ENCODE data around the gene STX1B. TPM values are rescaled to one million over a fixed set of nuclear protein-coding genes. Genes with fewer than 3 reads are reported as not detected.
A peak's percentile ranks its signal among the peaks of the same experiment; 100 is the strongest.

Gene STX1B
- total and polyA plus RNA-seq, 4 donors, result 0.09 to 1.2 (median 0.51) TPM

- peaks cover 21 to 60% (median 48%) of the 10 kb centered on the region in 4 donors for H3K4me1 ChIP-seq (ENCODE audit: control insufficient read depth in 4 of 4, insufficient read depth in 4 of 4, low read length in 3 of 4)
- H3K36me3 ChIP-seq (ENCODE audit: control insufficient read depth in 4 of 4, insufficient read depth in 3 of 4, low read depth in 1 of 4, low read length in 3 of 4), result no peaks in the 10 kb centered on the region
- H3K27ac ChIP-seq (ENCODE audit: low read depth in 1 of 2, low read length in 2 of 2), result peak overlapping the region; percentile 91 to 92
- H3K4me3 ChIP-seq (ENCODE audit: low read depth in 1 of 3, low read length in 3 of 3), result no peak overlapping the region
- H3K27me3 ChIP-seq (ENCODE audit: control insufficient read depth in 4 of 4, insufficient read depth in 4 of 4, low read length in 3 of 4), result no peaks in the 10 kb centered on the region
- H3K9me3 ChIP-seq (ENCODE audit: control insufficient read depth in 4 of 4, low read length in 3 of 4), result no peaks in the 10 kb centered on the region
- TF ChIP-seq SP1 (IDR thresholded peaks at IDR 0.05) (no peak), NR2F2 (IDR thresholded peaks at IDR 0.05) (no peak), RAD21 (IDR thresholded peaks at IDR 0.05) (no peak), RXRA (IDR thresholded peaks at IDR 0.05) (no peak), HNF4G (IDR thresholded peaks at IDR 0.05) (no peak), TAF1 (conservative IDR thresholded peaks at IDR 0.05) (no peak)
- no peak for DNase-seq (ENCODE audit: low spot score)
- peak overlapping the region in 1 of 2 donors; percentile 17 for H3K9ac ChIP-seq (ENCODE audit: low read depth in 1 of 2, low read length in 2 of 2)
- 33% methylated on average over 1 of the region's 1 CpG for WGBS
Observed at GRCh38 chr16:30951193-30951592, 59.2 kb downstream of the STX1B start.

- H3K36me3 ChIP-seq (ENCODE audit: control insufficient read depth in 4 of 4, insufficient read depth in 3 of 4, low read depth in 1 of 4, low read length in 3 of 4), result no peaks in the 10 kb centered on the region
- WGBS, result 50% methylated on average over 8 of the region's 8 CpGs
- H3K4me3 ChIP-seq (ENCODE audit: low read depth in 1 of 3, low read length in 3 of 3), result peak overlapping the region; percentile 33 to 90 (median 86)
- H3K9ac ChIP-seq (ENCODE audit: low read depth in 1 of 2, low read length in 2 of 2), result peak overlapping the region in 1 of 2 donors; percentile 65
- no peaks in the 10 kb centered on the region for H3K27me3 ChIP-seq (ENCODE audit: control insufficient read depth in 4 of 4, insufficient read depth in 4 of 4, low read length in 3 of 4)
- no peaks in the 10 kb centered on the region for H3K9me3 ChIP-seq (ENCODE audit: control insufficient read depth in 4 of 4, low read length in 3 of 4)
- peak overlapping the region; percentile 91 to 92 for H3K27ac ChIP-seq (ENCODE audit: low read depth in 1 of 2, low read length in 2 of 2)
- H3K4me1 ChIP-seq (ENCODE audit: control insufficient read depth in 4 of 4, insufficient read depth in 4 of 4, low read length in 3 of 4), result peaks cover 21 to 56% (median 48%) of the 10 kb centered on the region in 4 donors
- no peak for TF ChIP-seq HNF4A (conservative IDR thresholded peaks at IDR 0.05)
- TF ChIP-seq REST (IDR thresholded peaks at IDR 0.05), result no peak
- TF ChIP-seq EGR1 (IDR thresholded peaks at IDR 0.05; ENCODE audit: low read depth in 2 of 2), result no peak
- TF ChIP-seq ATF3 (IDR thresholded peaks at IDR 0.05), result no peak
- no peak for TF ChIP-seq MAX (IDR thresholded peaks at IDR 0.05)
- TF ChIP-seq FOXA1 (IDR thresholded peaks at IDR 0.05), result no peak
- no peak for TF ChIP-seq SP1 (IDR thresholded peaks at IDR 0.05)
- TF ChIP-seq CTCF (IDR thresholded peaks at IDR 0.05; ENCODE audit: low read depth, low read length, missing input control), result no peak
- DNase-seq (ENCODE audit: low spot score), result no peak
Observed at GRCh38 chr16:30950516-30951065, 59.8 kb downstream of the STX1B start.
